Stimulated activated CD4-positive, alpha-beta T cell treated with anti-CD3 and anti-CD28 coated beads, Interleukin-15, amount 100 ng/mL, for 1 hour (primary cell): ENCODE data around the gene LIPK.

Experiments
- DNase-seq, 2 donors: peaks; one replicate each; pipeline ENCODE4 v3.0.0-alpha.2; 2020; ENCODE audit warnings: low read depth in 1 of 2, low spot score in 1 of 2

Gene LIPK

GRCh38 chr10:88783724-88784123, 77.7 kb downstream of the LIPK start:
- DNase-seq = no peak

DNA sequence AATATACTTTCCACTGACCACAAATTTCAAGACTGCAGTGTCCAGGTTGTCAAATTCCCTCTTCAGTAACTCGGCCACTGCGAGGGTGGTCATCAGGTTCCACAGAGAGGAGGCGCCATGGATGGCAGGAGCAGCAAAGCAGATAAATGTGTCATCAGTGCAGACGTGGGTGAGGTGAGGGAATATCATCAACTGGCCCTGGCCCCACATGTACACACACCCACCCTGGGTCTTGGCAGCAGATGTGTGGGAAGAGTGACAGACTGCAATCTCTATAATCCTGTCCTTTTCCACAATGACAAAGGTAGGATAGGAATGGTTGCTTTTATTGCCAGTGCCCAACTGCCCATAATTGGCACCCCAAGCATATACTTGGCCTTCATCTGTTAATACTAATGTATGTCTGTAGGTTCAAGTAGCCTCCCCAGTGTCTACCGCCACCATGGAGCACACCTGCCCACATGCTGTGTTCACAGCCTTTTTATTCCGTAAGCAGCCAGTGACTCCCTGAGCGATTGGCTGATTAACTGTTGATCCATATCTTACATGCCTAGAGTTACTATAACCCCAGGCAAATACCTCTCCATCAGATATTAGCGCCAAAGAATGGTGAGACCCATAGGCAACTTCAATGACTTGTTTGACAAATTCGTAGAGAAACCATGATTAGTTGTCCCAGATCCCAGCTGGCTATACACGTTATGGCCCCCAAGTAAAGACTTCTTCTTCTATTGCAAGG, 80.2 kb downstream of the LIPK start:
- no peak for DNase-seq

- DNase-seq = no peak
Observed at GRCh38 chr10:88787463-88787862, 81.4 kb downstream of the LIPK start.

- no peak for DNase-seq
Observed at GRCh38 chr10:88788924-88789323, 82.9 kb downstream of the LIPK start.

DNA sequence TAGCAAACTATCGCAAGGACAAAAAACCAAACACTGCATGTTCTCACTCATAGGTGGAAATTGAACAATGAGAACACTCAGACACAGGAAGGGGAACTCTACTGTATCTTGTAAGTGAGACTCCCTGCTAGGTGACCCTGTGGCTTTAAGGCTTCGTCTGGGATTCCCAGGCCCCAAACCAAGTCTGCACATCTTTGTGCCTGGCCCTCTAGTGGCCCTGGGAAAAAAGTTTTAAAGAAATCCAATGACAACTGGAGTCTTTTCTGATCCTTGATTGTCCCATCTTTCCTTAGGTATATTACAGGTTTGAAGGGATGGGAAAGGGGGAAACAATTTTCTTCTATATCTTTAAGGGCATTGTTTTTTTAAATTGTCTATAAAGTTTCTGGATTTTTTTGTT, 85.9 kb downstream of the LIPK start:
- DNase-seq = no peak

DNA sequence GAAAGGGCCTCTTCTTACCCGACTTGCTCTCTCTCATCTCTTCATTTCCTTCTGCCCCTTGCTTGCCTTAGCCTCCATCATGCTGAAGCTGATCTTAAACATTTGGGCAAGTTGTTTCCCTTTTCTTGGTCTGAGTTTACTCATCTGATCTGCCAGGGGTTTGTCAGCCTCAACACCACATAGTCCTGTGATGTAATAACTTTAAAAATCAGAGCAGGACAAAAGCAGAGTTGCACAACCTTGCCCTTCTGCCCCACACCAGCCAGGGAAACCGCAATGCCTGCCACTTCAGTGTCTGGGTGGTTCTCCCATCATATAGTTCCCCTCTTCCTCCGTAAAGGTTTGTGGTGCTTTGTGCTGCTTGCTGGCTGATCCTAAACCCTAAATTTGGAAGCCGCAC, 86.6 kb downstream of the LIPK start:
- DNase-seq = no peak

DNA sequence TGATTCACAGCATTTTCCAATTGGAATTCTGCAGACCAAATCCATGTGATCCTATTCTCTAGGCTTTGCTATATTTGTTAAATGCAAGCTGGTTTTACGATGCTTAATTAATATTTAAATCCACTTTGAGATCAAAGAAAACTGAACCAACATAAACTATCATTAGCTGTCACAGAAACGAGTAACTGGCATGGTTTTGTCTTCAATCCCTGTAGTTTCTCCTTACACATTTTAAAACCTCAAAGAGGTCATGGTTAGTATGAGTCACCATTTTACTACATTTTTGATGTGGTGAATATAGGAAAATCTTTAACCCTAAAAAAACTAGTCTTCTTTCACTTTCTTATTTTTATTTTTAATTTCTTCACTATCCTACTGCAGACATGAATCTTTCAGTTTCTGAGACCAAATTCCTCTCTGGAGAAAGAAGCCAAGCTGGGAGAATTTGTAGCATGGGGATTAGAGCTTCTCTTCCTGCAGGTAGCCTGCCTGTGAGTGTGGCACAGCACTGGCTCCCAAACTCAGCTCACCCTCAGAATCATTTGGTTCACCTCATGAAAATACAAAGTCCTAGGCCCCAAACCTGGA, 87.8 kb downstream of the LIPK start:
- no peak for DNase-seq

DNA sequence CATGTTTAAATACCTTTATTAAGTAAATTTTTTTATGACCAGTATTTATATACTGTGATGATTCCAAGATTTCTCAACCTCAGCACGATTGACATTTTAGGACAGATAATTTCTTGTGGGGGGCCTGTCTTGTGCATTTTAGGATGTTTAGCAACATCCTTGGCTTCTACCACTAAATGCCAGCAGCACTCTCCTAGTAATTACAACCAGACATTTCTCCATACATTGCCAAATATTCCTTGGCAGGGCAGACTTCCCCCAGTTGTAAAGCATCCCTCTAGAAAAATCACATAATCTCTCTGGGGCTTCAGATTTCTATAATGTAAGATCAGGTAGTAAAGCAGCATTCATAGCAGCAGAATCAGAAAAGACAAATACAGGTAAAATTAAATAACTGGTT, 88.7 kb downstream of the LIPK start:
- no peak for DNase-seq

DNA sequence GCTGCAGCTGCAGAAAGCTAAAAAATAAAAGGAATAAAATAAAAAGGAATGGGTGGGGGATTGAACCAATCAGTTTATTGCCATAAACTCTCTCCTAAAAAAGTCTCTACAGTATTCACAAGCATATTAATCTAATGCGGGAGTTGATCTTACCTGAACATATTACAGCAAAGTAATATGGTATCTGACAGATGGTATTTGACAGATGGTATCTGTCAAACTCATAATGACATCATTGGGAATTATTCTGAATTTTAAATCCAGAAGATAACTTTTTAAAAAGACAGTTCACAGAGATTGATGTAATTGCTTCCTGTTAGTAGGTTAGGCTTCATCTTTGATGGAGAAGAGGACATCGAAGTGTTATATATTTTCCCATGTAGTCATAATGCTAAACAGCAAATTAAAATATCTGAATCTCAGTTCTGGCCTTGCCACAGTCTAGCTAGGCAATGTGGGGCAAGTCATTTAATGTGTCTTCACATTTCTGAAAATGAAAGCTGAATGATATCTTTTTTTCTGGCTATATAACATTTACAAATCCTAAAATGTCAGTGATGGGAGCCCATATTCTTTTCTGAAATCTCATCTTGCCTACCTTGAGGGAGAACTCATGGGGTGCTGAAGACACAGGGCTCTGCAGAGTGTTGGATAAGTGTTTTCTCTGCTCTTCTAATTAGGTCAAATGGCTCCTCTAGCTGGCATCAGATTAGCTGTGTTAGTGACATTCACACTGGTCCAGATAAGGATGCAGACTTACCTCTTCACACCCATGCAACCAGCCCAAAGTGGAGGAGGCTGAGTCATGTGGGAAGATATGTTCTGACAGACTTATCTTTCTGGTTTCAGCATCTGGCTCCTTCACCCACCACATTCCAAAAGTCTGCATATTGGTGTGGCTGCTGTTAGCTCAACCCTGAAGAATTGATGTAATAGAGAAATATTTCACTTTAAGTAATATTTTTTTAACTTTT, 94.4 kb downstream of the LIPK start:
- DNase-seq = no peak
